ENCODE results near the gene ZBTB44.
"Not testable (repeated sequence)": the region's sequence is repeated elsewhere in the genome, so short reads cannot be mapped to it uniquely, and the experiment has no call there.

The ZBTB44 gene

DNA sequence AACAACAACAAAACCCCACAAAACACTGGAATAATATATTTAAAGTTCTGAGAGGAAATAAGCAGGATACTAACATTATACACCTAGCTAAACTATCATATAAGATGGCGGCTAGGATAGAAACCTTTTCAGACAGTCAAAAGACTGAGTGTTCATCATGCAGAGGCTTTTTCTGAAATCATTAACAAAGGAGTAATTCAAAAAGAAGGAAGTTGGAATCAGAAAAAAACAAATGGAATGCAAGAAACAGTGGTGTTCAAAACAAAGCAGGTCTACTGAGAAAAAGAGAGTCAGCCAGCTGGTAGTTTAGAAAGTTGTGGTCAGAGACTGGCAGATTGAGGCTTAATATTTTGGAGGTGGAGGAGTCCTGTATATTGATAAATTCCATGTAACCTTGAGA lies 30.1 kb upstream of the ZBTB44 start:
- no peak overlapping the region for H3K4me3 ChIP-seq (ENCODE audit: severe bottlenecking)
- no peaks in the 10 kb centered on the region for H3K4me1 ChIP-seq (ENCODE audit: insufficient read depth, poor library complexity, severe bottlenecking)
- no peaks in the 10 kb centered on the region for H3K36me3 ChIP-seq (ENCODE audit: low read depth)
- H3K27me3 ChIP-seq (ENCODE audit: insufficient read depth, poor library complexity, severe bottlenecking): no peaks in the 10 kb centered on the region
- ATAC-seq (ENCODE audit: low read depth): no peak
- H3K27ac ChIP-seq (ENCODE audit: poor library complexity, severe bottlenecking): no peak overlapping the region
- no peaks in the 10 kb centered on the region for H3K9me3 ChIP-seq (ENCODE audit: severe bottlenecking)
- no peak for DNase-seq (ENCODE audit: low spot score)
- TF ChIP-seq CTCF (IDR thresholded peaks at IDR 0.05; ENCODE audit: poor library complexity, severe bottlenecking): no peak

- ATAC-seq (ENCODE audit: low read depth): no peak
- H3K27ac ChIP-seq (ENCODE audit: poor library complexity, severe bottlenecking): no peak overlapping the region
- no peaks in the 10 kb centered on the region for H3K36me3 ChIP-seq (ENCODE audit: low read depth)
- no peaks in the 10 kb centered on the region for H3K27me3 ChIP-seq (ENCODE audit: insufficient read depth, poor library complexity, severe bottlenecking)
- no peaks in the 10 kb centered on the region for H3K4me1 ChIP-seq (ENCODE audit: insufficient read depth, poor library complexity, severe bottlenecking)
- no peak for TF ChIP-seq CTCF (IDR thresholded peaks at IDR 0.05; ENCODE audit: poor library complexity, severe bottlenecking)
- DNase-seq (ENCODE audit: low spot score): no peak
- no peak overlapping the region for H3K4me3 ChIP-seq (ENCODE audit: severe bottlenecking)
- no peaks in the 10 kb centered on the region for H3K9me3 ChIP-seq (ENCODE audit: severe bottlenecking)
Observed at GRCh38 chr11:130340671-130341319, 26.1 kb upstream of the ZBTB44 start.

GRCh38 chr11:130338667-130339066 lies 23.9 kb upstream of the ZBTB44 start:
- no peaks in the 10 kb centered on the region for H3K4me1 ChIP-seq (ENCODE audit: insufficient read depth, poor library complexity, severe bottlenecking)
- no peaks in the 10 kb centered on the region for H3K9me3 ChIP-seq (ENCODE audit: severe bottlenecking)
- no peak overlapping the region for H3K4me3 ChIP-seq (ENCODE audit: severe bottlenecking)
- H3K27ac ChIP-seq (ENCODE audit: poor library complexity, severe bottlenecking): no peak overlapping the region
- DNase-seq (ENCODE audit: low spot score): no peak
- ATAC-seq (ENCODE audit: low read depth): no peak
- TF ChIP-seq CTCF (IDR thresholded peaks at IDR 0.05; ENCODE audit: poor library complexity, severe bottlenecking): no peak
- no peaks in the 10 kb centered on the region for H3K36me3 ChIP-seq (ENCODE audit: low read depth)
- H3K27me3 ChIP-seq (ENCODE audit: insufficient read depth, poor library complexity, severe bottlenecking): no peaks in the 10 kb centered on the region

GRCh38 chr11:130337281-130338089 lies 22.8 kb upstream of the ZBTB44 start:
- no peaks in the 10 kb centered on the region for H3K36me3 ChIP-seq (ENCODE audit: low read depth)
- no peak overlapping the region for H3K27ac ChIP-seq (ENCODE audit: poor library complexity, severe bottlenecking)
- DNase-seq (ENCODE audit: low spot score) (no peak), ATAC-seq (ENCODE audit: low read depth) (no peak)
- no peaks in the 10 kb centered on the region for H3K9me3 ChIP-seq (ENCODE audit: severe bottlenecking)
- no peaks in the 10 kb centered on the region for H3K27me3 ChIP-seq (ENCODE audit: insufficient read depth, poor library complexity, severe bottlenecking)
- no peak overlapping the region for H3K4me3 ChIP-seq (ENCODE audit: severe bottlenecking)
- no peaks in the 10 kb centered on the region for H3K4me1 ChIP-seq (ENCODE audit: insufficient read depth, poor library complexity, severe bottlenecking)
- TF ChIP-seq CTCF (IDR thresholded peaks at IDR 0.05; ENCODE audit: poor library complexity, severe bottlenecking): no peak

DNA sequence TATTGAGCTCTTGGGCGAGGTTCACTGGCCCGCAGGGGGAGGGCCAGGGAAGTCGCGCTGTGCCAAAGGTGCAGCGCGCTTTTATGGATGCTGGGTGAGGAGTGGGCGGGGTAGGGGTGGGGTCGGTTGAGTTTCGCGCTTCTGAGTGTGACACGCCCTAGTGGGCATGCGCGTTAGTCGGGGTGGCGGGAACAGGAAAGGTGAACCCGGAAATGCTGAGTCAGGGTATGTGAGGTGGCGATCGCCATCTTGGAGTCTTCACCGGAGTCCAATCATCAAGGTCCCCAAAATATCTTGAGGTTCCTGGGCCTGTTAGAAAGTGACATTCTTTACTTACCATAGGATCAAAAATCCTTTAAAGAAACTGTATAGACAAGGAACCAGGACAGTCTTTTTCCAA lies 16.7 kb upstream of the ZBTB44 start:
- not testable (repeated sequence) for ATAC-seq (ENCODE audit: low read depth); H3K4me1 ChIP-seq (ENCODE audit: insufficient read depth, poor library complexity, severe bottlenecking); DNase-seq (ENCODE audit: low spot score); H3K36me3 ChIP-seq (ENCODE audit: low read depth); H3K4me3 ChIP-seq (ENCODE audit: severe bottlenecking); H3K27me3 ChIP-seq (ENCODE audit: insufficient read depth, poor library complexity, severe bottlenecking); H3K9me3 ChIP-seq (ENCODE audit: severe bottlenecking); H3K27ac ChIP-seq (ENCODE audit: poor library complexity, severe bottlenecking)
